Prostate gland (tissue), 2 donors: ENCODE data around the gene MYO6.

ENCODE experiments used
- POLR2A ChIP-seq: fragments of 450-650 bp; IDR thresholded peaks from one replicate; pipeline ENCODE4 v1.6.1; 2016; ENCODE audit warnings: antibody characterized with exemption, mild to moderate bottlenecking
- TF ChIP-seq, protein P1 (sequence below), 4 experiments: fragments of 200-600 bp in 2 of 4; fragments of 450-650 bp in 2 of 4; sonication (generic) in 2 of 4; IDR thresholded peaks; 1 replicate in 3 of 4; 2 replicates in 1 of 4; pipeline ENCODE4 v1.5.1; 2016 to 2019; ENCODE audit warnings: antibody characterized with exemption in 4 of 4, mild to moderate bottlenecking in 2 of 4, moderate library complexity in 2 of 4

DNA sequence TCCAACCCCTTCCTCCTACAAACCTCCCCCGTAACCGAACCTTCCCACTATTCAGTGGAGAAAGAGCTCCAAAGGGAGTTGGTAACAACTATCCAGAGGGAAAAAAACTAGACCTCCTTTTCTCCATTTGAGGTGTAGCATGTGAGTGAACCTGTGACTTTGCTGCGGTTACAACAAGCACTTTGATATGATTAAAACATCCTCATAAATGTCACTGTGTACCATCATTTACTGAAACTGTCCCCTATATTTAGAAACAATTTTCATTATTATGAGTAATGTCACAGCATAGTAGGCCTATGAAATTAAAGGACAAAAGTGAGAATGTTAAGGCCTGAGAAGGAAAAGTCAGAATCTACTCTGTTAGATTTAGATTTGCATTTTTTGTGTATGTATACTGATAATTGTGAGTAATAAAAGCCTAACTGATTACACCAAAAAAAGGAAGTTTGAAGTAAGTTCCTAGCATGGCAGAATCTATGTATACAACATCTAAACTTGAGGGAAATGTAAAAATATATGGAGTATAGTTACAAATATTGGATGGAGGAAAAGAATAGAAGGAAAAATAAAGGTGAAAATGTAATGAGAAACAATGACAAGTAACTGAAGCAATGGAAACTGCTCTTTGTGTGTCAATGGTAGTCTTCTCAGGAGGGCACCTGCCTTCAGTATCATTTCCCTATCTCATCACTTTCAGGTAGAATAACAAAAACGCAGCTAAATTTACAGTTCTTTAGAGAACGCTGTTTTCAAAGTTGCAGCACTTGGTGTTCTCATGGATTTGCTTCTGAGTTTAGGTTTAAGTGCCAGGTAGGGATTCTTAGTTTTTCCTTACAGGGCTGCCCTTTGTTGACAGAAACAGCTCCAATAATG, 177.5 kb downstream of the MYO6 start:
- TF ChIP-seq POLR2A = no peak
- TF ChIP-seq, protein P1, sequence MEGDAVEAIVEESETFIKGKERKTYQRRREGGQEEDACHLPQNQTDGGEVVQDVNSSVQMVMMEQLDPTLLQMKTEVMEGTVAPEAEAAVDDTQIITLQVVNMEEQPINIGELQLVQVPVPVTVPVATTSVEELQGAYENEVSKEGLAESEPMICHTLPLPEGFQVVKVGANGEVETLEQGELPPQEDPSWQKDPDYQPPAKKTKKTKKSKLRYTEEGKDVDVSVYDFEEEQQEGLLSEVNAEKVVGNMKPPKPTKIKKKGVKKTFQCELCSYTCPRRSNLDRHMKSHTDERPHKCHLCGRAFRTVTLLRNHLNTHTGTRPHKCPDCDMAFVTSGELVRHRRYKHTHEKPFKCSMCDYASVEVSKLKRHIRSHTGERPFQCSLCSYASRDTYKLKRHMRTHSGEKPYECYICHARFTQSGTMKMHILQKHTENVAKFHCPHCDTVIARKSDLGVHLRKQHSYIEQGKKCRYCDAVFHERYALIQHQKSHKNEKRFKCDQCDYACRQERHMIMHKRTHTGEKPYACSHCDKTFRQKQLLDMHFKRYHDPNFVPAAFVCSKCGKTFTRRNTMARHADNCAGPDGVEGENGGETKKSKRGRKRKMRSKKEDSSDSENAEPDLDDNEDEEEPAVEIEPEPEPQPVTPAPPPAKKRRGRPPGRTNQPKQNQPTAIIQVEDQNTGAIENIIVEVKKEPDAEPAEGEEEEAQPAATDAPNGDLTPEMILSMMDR (IDR thresholded peaks at IDR 0.05) = no peak
